OCI-LY3 (cell line): ENCODE data around the gene CEP135.
A peak's percentile ranks its signal among the peaks of the same experiment; 100 is the strongest.

Source experiments
- H2AFZ ChIP-seq: fragments of 200-600, 300-600 bp; shearing (Covaris generic); 2 replicates; pipeline ENCODE4 v1.6.0; 2014; ENCODE audit warnings: antibody characterized with exemption, low read depth, low read length
- H3K27ac ChIP-seq: fragments of 200-600, 300-600 bp; sonication (generic); 2 replicates; pipeline ENCODE4 v1.5.1; 2014; ENCODE audit warnings: mild to moderate bottlenecking, low read length, moderate library complexity, mixed read lengths
- H3K27me3 ChIP-seq: fragments of 200-600, 300-600 bp; sonication (generic); 2 replicates; pipeline ENCODE4 v1.6.1; 2014; ENCODE audit warnings: low read depth, low read length, mixed read lengths
- H3K36me3 ChIP-seq: fragments of 200-600, 300-600 bp; sonication (generic); replicated peaks from 2 replicates; pipeline ENCODE3; 2014; ENCODE audit warnings: low read depth, low read length, mixed read lengths
- H3K4me1 ChIP-seq: fragments of 300-600, 200-600 bp; sonication (generic); 2 replicates; pipeline ENCODE4 v1.6.1; 2014; ENCODE audit warnings: low read length, mixed read lengths
- H3K4me2 ChIP-seq: fragments of 200-600, 300-600 bp; sonication (generic); 2 replicates; pipeline ENCODE4 v1.6.1; 2014; ENCODE audit warnings: low read length, mixed read lengths
- H3K4me3 ChIP-seq: fragments of 300-600, 200-600 bp; sonication (generic); 2 replicates; pipeline ENCODE4 v1.5.1; 2014; ENCODE audit warnings: antibody characterized with exemption, mild to moderate bottlenecking, low read length, moderate library complexity
- H3K79me2 ChIP-seq: fragments of 300-600, 200-600 bp; shearing (Covaris generic); 2 replicates; pipeline ENCODE4 v1.6.1; 2014; ENCODE audit warnings: mild to moderate bottlenecking, low read length, mixed read lengths
- H3K9ac ChIP-seq: fragments of 300-600, 200-600 bp; shearing (Covaris generic); 2 replicates; pipeline ENCODE4 v1.6.0; 2014; ENCODE audit warnings: mild to moderate bottlenecking, low read length, moderate library complexity
- H3K9me3 ChIP-seq: fragments of 200-600, 300-600 bp; shearing (Covaris generic); 2 replicates; pipeline ENCODE4 v1.6.1; 2014; ENCODE audit warnings: low read length, mixed read lengths; ENCODE audit not compliant: insufficient read depth
- H4K20me1 ChIP-seq: fragments of 200-600, 300-600 bp; sonication (generic); 2 replicates; pipeline ENCODE4 v1.6.1; 2016; ENCODE audit warnings: low read length, mixed read lengths; ENCODE audit not compliant: insufficient read depth
- EZH2phosphoT487 ChIP-seq: fragments of 200-600 bp; shearing (Covaris generic); IDR thresholded peaks from 2 replicates; pipeline ENCODE4 v1.6.1; 2018; ENCODE audit warnings: antibody characterized with exemption, mixed run types, low read depth
- TF ChIP-seq, protein P1 (sequence below): fragments of 200-600, 300-600 bp; sonication (generic); IDR thresholded peaks from 2 replicates; pipeline ENCODE4 v1.5.1; 2014; ENCODE audit warnings: antibody characterized with exemption, low read length, low read depth

The CEP135 gene

DNA sequence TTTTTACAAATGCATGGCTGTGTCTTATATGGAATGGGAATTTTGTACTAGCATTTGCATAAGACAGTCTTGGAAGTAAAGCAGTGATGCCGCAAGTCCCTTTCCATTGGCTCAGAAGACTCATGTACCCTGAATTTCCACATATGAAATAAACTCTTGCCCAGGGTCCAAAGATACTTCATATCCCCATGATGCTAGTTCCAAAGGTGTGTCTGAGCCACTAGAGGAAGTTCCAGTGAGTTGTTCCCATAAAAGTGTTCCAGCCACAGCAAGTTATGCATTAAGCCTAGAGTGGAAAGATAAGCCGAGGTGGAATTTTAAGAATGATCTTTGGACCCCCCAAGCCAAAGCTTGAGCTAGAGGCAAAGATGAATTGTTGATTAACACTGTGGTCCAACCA, 9.3 kb upstream of the CEP135 start:
- H3K79me2 ChIP-seq: no peaks in the 10 kb centered on the region
- no peak overlapping the region for H3K4me2 ChIP-seq
- TF ChIP-seq, protein P1, sequence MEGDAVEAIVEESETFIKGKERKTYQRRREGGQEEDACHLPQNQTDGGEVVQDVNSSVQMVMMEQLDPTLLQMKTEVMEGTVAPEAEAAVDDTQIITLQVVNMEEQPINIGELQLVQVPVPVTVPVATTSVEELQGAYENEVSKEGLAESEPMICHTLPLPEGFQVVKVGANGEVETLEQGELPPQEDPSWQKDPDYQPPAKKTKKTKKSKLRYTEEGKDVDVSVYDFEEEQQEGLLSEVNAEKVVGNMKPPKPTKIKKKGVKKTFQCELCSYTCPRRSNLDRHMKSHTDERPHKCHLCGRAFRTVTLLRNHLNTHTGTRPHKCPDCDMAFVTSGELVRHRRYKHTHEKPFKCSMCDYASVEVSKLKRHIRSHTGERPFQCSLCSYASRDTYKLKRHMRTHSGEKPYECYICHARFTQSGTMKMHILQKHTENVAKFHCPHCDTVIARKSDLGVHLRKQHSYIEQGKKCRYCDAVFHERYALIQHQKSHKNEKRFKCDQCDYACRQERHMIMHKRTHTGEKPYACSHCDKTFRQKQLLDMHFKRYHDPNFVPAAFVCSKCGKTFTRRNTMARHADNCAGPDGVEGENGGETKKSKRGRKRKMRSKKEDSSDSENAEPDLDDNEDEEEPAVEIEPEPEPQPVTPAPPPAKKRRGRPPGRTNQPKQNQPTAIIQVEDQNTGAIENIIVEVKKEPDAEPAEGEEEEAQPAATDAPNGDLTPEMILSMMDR: no peak
- TF ChIP-seq EZH2phosphoT487: no peak
- H3K27ac ChIP-seq: no peak overlapping the region
- no peaks in the 10 kb centered on the region for H3K4me1 ChIP-seq
- H2AFZ ChIP-seq: no peak overlapping the region
- no peaks in the 10 kb centered on the region for H3K36me3 ChIP-seq
- no peak overlapping the region for H3K9ac ChIP-seq
- no peaks in the 10 kb centered on the region for H4K20me1 ChIP-seq
- H3K9me3 ChIP-seq: no peaks in the 10 kb centered on the region
- H3K4me3 ChIP-seq: no peak overlapping the region
- no peaks in the 10 kb centered on the region for H3K27me3 ChIP-seq

DNA sequence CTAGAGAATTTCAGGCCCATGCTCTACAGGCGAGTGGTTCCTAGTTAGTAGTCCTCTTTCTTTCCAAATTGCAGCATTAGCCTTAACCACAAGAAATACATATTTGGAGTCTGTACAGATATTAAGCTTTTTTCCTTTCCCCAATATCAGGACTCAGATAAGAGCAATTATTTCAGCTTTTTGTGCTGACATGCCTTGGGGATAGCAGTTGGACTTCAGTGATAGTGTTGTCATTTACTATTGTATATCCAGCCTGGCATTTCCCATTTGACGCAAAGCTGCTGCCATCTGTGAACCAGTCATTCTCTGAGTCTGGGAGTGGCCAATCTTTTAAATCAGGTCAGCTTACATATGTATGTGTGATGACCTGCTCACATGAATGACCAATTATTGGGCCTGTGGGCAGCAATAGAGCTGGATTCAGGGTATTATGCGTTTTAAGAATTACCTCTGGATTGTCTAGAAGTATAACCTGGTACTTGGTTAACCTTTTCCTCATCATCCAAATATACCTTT, 6.8 kb upstream of the CEP135 start:
- Histone ChIP-seq H3K36me3 (no peaks in the 10 kb centered on the region), H3K27ac (no peak overlapping the region), H2AFZ (no peak overlapping the region), H3K27me3 (no peaks in the 10 kb centered on the region), H3K79me2 (no peaks in the 10 kb centered on the region), H3K9ac (no peak overlapping the region), H3K9me3 (no peaks in the 10 kb centered on the region), H3K4me2 (no peak overlapping the region), H3K4me1 (peaks cover 1% of the 10 kb centered on the region), H4K20me1 (no peaks in the 10 kb centered on the region), H3K4me3 (no peak overlapping the region)
- TF ChIP-seq, protein P1: no peak
- TF ChIP-seq EZH2phosphoT487: no peak

DNA sequence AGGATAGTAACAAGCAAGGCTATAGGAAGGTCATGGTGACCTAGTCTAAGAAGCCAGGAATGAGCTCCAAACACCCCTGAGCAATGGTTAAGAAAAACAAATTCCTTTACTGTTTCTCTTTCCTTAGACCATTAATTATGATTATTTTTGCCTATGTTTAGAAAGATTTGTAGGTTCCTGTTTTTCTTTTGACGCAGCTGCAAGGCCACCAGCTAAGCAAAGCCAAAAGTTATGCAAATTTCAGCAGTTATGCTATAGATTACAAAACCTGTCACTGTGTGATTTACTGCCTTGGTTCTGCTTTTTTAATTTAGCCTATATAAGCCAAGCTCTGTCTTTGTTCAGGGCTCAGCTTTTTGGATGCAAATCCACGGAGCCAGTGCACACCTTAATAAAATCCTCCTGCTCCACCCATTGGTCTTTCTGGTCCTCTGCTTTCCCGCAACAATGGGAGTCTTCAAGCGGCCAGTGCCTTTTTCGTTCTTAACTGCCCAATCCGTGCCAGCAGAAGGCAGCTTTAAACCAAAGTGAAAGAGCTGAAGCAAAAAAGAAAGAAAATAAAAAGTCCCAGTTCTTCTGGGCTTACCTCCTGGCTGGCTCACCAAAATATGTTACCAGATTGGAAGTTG, 1.4 kb upstream of the CEP135 start:
- TF ChIP-seq EZH2phosphoT487: no peak
- TF ChIP-seq, protein P1: 0 out of 2 replicates have a peak, but pooled peaks have one; percentile 4
- peak overlapping the region; percentile 87 for H3K4me3 ChIP-seq
- H3K9ac ChIP-seq: peak overlapping the region; percentile 75
- no peaks in the 10 kb centered on the region for H3K36me3 ChIP-seq
- peaks cover 29% of the 10 kb centered on the region for H3K79me2 ChIP-seq
- no peaks in the 10 kb centered on the region for H3K27me3 ChIP-seq
- H3K4me2 ChIP-seq: peak overlapping the region; percentile 94
- H4K20me1 ChIP-seq: no peaks in the 10 kb centered on the region
- H3K27ac ChIP-seq: peak overlapping the region; percentile 90
- H3K4me1 ChIP-seq: peaks cover 18% of the 10 kb centered on the region
- no peaks in the 10 kb centered on the region for H3K9me3 ChIP-seq
- peak overlapping the region; percentile 68 for H2AFZ ChIP-seq

DNA sequence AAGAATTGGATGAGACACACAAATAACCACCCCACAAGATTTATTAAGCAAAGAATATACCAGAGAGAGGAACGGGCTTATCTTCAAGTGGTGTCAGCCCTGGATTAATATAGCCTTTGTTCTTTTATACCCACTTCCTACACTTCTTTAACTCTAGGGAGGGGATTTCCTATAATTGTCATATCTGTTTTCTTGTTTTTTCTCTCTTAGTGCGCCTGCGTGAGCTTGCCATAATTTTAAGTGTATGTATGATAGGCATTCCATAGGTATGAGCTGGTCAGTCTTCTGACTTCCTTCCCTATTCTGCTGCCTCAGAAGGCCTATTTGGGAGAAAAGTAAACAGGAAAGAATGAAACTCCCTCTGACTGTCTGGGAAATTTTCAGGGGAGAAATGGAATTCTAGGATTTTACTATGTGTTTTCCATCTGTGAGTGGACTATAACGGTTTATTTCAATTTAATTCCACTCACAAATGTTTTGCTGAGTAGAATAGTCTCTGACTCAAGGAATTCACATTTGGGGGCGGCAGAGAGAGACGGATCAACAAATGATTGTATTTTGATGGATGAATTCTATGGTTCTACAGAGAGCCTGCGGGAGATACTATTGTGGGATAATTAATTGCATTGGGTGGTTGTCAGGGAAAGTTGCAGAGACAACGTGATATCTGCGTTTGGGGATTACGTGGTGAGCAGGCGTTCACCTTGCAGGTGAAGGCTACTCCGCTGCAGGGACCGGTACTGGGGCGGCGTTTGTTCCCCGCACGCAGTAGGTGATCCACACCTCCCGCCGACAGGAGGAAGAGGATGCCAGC, 626 bp upstream of the CEP135 start:
- H3K9ac ChIP-seq: peak overlapping the region; percentile 75

More for the DNA sequence above, 626 bp upstream of the CEP135 start:
- peak overlapping the region; percentile 90 for H3K27ac ChIP-seq
- no peaks in the 10 kb centered on the region for H3K9me3 ChIP-seq
- peak overlapping the region; percentile 94 for H3K4me2 ChIP-seq
- H3K27me3 ChIP-seq: no peaks in the 10 kb centered on the region
- H3K36me3 ChIP-seq: peaks cover 4% of the 10 kb centered on the region
- H4K20me1 ChIP-seq: no peaks in the 10 kb centered on the region
- H3K4me1 ChIP-seq: peaks cover 18% of the 10 kb centered on the region
- TF ChIP-seq, protein P1: no peak
- TF ChIP-seq EZH2phosphoT487: no peak
- H3K79me2 ChIP-seq: peaks cover 31% of the 10 kb centered on the region
- peak overlapping the region; percentile 68 for H2AFZ ChIP-seq
- peak overlapping the region; percentile 87 for H3K4me3 ChIP-seq
